WTC11 (cell line): Measurements from ENCODE around the gene CAMTA1. TPM values are rescaled to one million over a fixed set of nuclear protein-coding genes. Genes with fewer than 3 reads are reported as not detected.

Experiments
- ATAC-seq: fragments of 200-7000 bp; cut with Tn5 transposase; 2 replicates; pipeline ENCODE4 v1.10.0; 2021; ENCODE audit warnings: mild to moderate bottlenecking, moderate library complexity
- CTCF ChIA-PET: fragments of 300-600 bp; sonication (Branson Sonifier 250); formaldehyde crosslinking; loops from one replicate; lab custom pipeline; 2021; ENCODE audit warnings: antibody characterized with exemption; lab: Charles Lee
- POLR2A ChIA-PET: fragments of 350-600 bp; sonication (Branson Sonifier 250); formaldehyde crosslinking; loops from one replicate; lab custom pipeline; 2021; ENCODE audit warnings: antibody characterized with exemption; lab: Charles Lee
- DNase-seq: peaks from one replicate; pipeline ENCODE4 v3.0.0; 2021; ENCODE audit warnings: low spot score
- H3K27ac Mint-ChIP-seq: 2 replicates; pipeline ENCODE4 v1.8.0; 2021; ENCODE audit warnings: mixed read lengths
- H3K27me3 Mint-ChIP-seq: 2 replicates; pipeline ENCODE4 v1.8.0; 2021; ENCODE audit warnings: low read depth, mild to moderate bottlenecking, moderate library complexity, mixed read lengths
- H3K36me3 Mint-ChIP-seq: 2 replicates; pipeline ENCODE4 v1.8.0; 2021; ENCODE audit warnings: mixed read lengths
- H3K4me1 Mint-ChIP-seq: 2 replicates; pipeline ENCODE4 v1.8.0; 2022; ENCODE audit warnings: mixed read lengths
- H3K4me3 Mint-ChIP-seq: 2 replicates; pipeline ENCODE4 v1.8.0; 2021; ENCODE audit warnings: mild to moderate bottlenecking, moderate library complexity, mixed read lengths
- H3K9me3 Mint-ChIP-seq: 2 replicates; pipeline ENCODE4 v1.8.0; 2021; ENCODE audit warnings: mixed read lengths
- AR ChIP-seq: fragments of 250-450 bp; sonication (Bioruptor Pico); IDR thresholded peaks from 2 replicates; pipeline ENCODE4 v1.9.0; 2021; ENCODE audit warnings: mild to moderate bottlenecking
- ATF2 ChIP-seq: sonication (generic); formaldehyde crosslinking; IDR thresholded peaks from 2 replicates; pipeline ENCODE4 v1.8.1; 2022; ENCODE audit warnings: low read depth, missing genetic modification reagents, borderline replicate concordance
- ATF6 ChIP-seq: sonication (generic); formaldehyde crosslinking; IDR thresholded peaks from 2 replicates; pipeline ENCODE4 v1.8.1; 2023; ENCODE audit warnings: mild to moderate bottlenecking, missing genetic modification reagents
- CBFB ChIP-seq: sonication (generic); formaldehyde crosslinking; IDR thresholded peaks from 2 replicates; pipeline ENCODE4 v1.8.1; 2022; ENCODE audit warnings: mild to moderate bottlenecking, low read depth, missing genetic modification reagents
- CDX4 ChIP-seq: fragments of 250-450 bp; sonication (Bioruptor Pico); IDR thresholded peaks from 2 replicates; pipeline ENCODE4 v1.9.0; 2021; ENCODE audit warnings: moderate library complexity, mild to moderate bottlenecking, inconsistent platforms, borderline replicate concordance
- ERG ChIP-seq: fragments of 250-450 bp; sonication (Bioruptor Pico); IDR thresholded peaks from 2 replicates; pipeline ENCODE4 v1.8.0; 2021; ENCODE audit warnings: mild to moderate bottlenecking
- FOXJ3 ChIP-seq: sonication (generic); formaldehyde crosslinking; IDR thresholded peaks from 2 replicates; pipeline ENCODE4 v1.9.0; 2021; ENCODE audit warnings: missing genetic modification reagents, mild to moderate bottlenecking, borderline replicate concordance
- FOXP4 ChIP-seq: sonication (generic); formaldehyde crosslinking; IDR thresholded peaks from 2 replicates; pipeline ENCODE4 v1.8.0; 2022; ENCODE audit warnings: mild to moderate bottlenecking, missing genetic modification reagents
- GTF2I ChIP-seq: fragments of 250-450 bp; sonication (Bioruptor Pico); conservative IDR thresholded peaks from 2 replicates; pipeline ENCODE4 v1.4.0; 2021; ENCODE audit warnings: mild to moderate bottlenecking
- MAX ChIP-seq: sonication (generic); formaldehyde crosslinking; IDR thresholded peaks from 2 replicates; pipeline ENCODE4 v1.8.0; 2022; ENCODE audit warnings: mild to moderate bottlenecking, missing genetic modification reagents
- NFE2L1 ChIP-seq: sonication (generic); formaldehyde crosslinking; IDR thresholded peaks from 2 replicates; pipeline ENCODE4 v1.8.1; 2023; ENCODE audit warnings: missing genetic modification reagents
- PREB ChIP-seq: sonication (generic); formaldehyde crosslinking; IDR thresholded peaks from 2 replicates; pipeline ENCODE4 v1.8.1; 2022; ENCODE audit warnings: mild to moderate bottlenecking, missing genetic modification reagents, moderate library complexity, borderline replicate concordance
- PRRX2 ChIP-seq: fragments of 250-450 bp; sonication (Bioruptor Pico); IDR thresholded peaks from 2 replicates; pipeline ENCODE4 v1.8.0; 2021; ENCODE audit warnings: mild to moderate bottlenecking
- RORB ChIP-seq: fragments of 250-450 bp; sonication (Bioruptor Pico); IDR thresholded peaks from 2 replicates; pipeline ENCODE4 v1.9.0; 2021; ENCODE audit warnings: mild to moderate bottlenecking
- SP1 ChIP-seq: sonication (generic); formaldehyde crosslinking; conservative IDR thresholded peaks from 2 replicates; pipeline ENCODE4 v1.8.1; 2022; ENCODE audit warnings: missing genetic modification reagents
- TCF7 ChIP-seq: sonication (generic); formaldehyde crosslinking; IDR thresholded peaks from 2 replicates; pipeline ENCODE4 v1.8.0; 2022; ENCODE audit warnings: mild to moderate bottlenecking, low read depth, missing genetic modification reagents, moderate library complexity
- USF2 ChIP-seq: sonication (generic); formaldehyde crosslinking; IDR thresholded peaks from 2 replicates; pipeline ENCODE4 v1.8.1; 2023; ENCODE audit warnings: mild to moderate bottlenecking, missing genetic modification reagents, moderate library complexity
- ZNF232 ChIP-seq: sonication (generic); formaldehyde crosslinking; IDR thresholded peaks from 2 replicates; pipeline ENCODE4 v1.8.0; 2022; ENCODE audit warnings: mild to moderate bottlenecking, missing genetic modification reagents
- ZNF416 ChIP-seq: fragments of 250-450 bp; sonication (Bioruptor Pico); IDR thresholded peaks from 2 replicates; pipeline ENCODE4 v1.9.0; 2021; ENCODE audit warnings: mild to moderate bottlenecking, inconsistent platforms
- ZNF425 ChIP-seq: fragments of 250-450 bp; sonication (Bioruptor Pico); conservative IDR thresholded peaks from 2 replicates; pipeline ENCODE4 v1.9.0; 2021; ENCODE audit warnings: mild to moderate bottlenecking
- total RNA-seq: library from RNA; stranded (reverse); gene quantifications from 3 replicates; pipeline ENCODE4 v1.2.3, GENCODE V29; 2021

The CAMTA1 gene
- total RNA-seq, 1 experiment from 2014 or later, result 86.4 TPM

- ATAC-seq (no peak), DNase-seq (no peak)
- ChIA-PET POLR2A (no interaction called here), CTCF (interaction anchor here (1.0 to 2.5 kb wide), 4 partner anchors 11 to 112 kb away, joined by 3 to 9 read pairs (median 6); no protein-coding TSS in a partner anchor)
- Mint-ChIP-seq H3K4me3 (no peak overlapping the region), H3K9me3 (no peaks in the 10 kb centered on the region), H3K27me3 (no peaks in the 10 kb centered on the region), H3K36me3 (no peaks in the 10 kb centered on the region), H3K4me1 (peaks cover 8% of the 10 kb centered on the region), H3K27ac (no peak overlapping the region)
- no peak for TF ChIP-seq ZNF416
- TF ChIP-seq PREB (CRISPR knock-in tag), result no peak
- no peak for TF ChIP-seq ZNF232 (CRISPR knock-in tag)
- no peak for TF ChIP-seq CDX4
- no peak for TF ChIP-seq CBFB (CRISPR knock-in tag)
- TF ChIP-seq FOXJ3 (CRISPR knock-in tag), result no peak
- TF ChIP-seq FOXP4 (CRISPR knock-in tag), result no peak
- no peak for TF ChIP-seq ZNF425
- no peak for TF ChIP-seq PRRX2 (CRISPR knock-in tag)
- no peak for TF ChIP-seq MAX
- no peak for TF ChIP-seq ERG (CRISPR knock-in tag)
- TF ChIP-seq USF2 (CRISPR knock-in tag), result no peak
- TF ChIP-seq TCF7 (CRISPR knock-in tag), result no peak
- TF ChIP-seq AR (CRISPR knock-in tag), result no peak
- no peak for TF ChIP-seq ATF2 (CRISPR knock-in tag)
- TF ChIP-seq RORB (CRISPR knock-in tag), result no peak
- TF ChIP-seq GTF2I, result no peak
- TF ChIP-seq SP1 (CRISPR knock-in tag), result no peak
- no peak for TF ChIP-seq ATF6 (CRISPR knock-in tag)
- no peak for TF ChIP-seq NFE2L1 (CRISPR knock-in tag)
These were observed 310.2 kb downstream of the CAMTA1 start for GRCh38 chr1:7095343-7095964.
